GM12875 (cell line): ENCODE data around the gene SYNJ2BP.
A peak's percentile ranks its signal among the peaks of the same experiment; 100 is the strongest.

Experiments used
- H3K4me3 ChIP-seq: one replicate; pipeline ENCODE4 v1.5.1; 2011; ENCODE audit warnings: low read depth, low read length, control low read depth
- TF ChIP-seq, protein P1 (sequence below): IDR thresholded peaks from 2 replicates; pipeline ENCODE4 v1.5.1; 2011; ENCODE audit warnings: low read depth, mild to moderate bottlenecking, control low read depth, inconsistent platforms, low read length, moderate library complexity, borderline replicate concordance; ENCODE audit not compliant: insufficient read depth

The SYNJ2BP gene, protein sequence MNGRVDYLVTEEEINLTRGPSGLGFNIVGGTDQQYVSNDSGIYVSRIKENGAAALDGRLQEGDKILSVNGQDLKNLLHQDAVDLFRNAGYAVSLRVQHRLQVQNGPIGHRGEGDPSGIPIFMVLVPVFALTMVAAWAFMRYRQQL

DNA sequence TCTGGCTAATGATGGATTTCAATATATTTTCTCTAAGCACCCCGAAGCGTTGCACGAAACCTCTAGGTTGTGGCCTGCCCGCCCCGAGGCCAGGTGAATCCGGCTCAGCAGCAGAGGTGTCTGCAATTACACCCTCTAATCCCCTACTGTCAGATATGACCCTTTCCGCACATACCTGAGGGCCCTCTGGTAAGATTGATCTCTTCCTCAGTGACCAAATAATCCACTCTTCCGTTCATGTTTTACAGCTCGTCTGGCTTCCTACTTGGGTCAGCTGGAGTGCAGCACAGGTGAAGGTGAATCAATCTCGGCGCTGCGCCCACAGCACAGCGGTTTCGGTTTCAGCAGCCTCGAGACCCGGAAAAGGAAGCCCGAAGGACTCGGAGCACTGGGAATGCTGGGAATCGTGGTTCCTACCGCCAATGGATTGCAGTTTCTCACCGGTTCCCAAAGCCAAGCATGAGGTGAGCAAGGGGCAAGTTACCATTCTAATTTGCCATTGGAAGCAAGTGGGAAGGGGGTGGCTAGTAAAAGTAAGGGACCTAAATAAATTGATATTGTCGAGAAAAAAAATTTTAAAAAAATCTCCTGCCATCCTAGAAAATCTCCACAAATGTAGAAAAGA is at the start of gene SYNJ2BP:
TSS of gene SYNJ2BP (minus strand) at position 366 of the 625 bp plus-strand sequence. CDS start at position 239, 127 bp downstream.
- H3K4me3 ChIP-seq = peak within 1 kb of the TSS; percentile 49
- TF ChIP-seq, protein P1, sequence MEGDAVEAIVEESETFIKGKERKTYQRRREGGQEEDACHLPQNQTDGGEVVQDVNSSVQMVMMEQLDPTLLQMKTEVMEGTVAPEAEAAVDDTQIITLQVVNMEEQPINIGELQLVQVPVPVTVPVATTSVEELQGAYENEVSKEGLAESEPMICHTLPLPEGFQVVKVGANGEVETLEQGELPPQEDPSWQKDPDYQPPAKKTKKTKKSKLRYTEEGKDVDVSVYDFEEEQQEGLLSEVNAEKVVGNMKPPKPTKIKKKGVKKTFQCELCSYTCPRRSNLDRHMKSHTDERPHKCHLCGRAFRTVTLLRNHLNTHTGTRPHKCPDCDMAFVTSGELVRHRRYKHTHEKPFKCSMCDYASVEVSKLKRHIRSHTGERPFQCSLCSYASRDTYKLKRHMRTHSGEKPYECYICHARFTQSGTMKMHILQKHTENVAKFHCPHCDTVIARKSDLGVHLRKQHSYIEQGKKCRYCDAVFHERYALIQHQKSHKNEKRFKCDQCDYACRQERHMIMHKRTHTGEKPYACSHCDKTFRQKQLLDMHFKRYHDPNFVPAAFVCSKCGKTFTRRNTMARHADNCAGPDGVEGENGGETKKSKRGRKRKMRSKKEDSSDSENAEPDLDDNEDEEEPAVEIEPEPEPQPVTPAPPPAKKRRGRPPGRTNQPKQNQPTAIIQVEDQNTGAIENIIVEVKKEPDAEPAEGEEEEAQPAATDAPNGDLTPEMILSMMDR = no peak

DNA sequence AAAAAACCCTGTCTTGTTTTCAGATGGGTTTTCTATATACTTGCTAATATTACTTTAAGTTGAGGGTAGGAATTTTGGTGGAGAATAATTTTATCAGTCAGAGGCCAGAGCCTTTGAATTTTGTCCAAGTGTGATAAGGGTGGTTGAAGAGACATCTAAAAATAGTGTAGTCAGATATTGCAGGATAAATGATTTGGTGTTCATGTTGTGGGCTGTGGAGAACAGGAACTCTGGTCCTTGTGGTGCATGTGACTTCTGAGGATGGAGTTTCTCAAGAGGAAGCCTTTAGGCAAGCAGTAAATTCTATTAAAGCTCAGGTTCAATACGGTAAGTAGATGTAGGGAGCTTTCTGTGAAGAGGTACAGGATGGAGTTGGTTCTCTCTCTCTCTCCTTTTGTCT is 37.8 kb upstream of the SYNJ2BP start:
- no peak overlapping the region for H3K4me3 ChIP-seq
- TF ChIP-seq, protein P1 = no peak

DNA sequence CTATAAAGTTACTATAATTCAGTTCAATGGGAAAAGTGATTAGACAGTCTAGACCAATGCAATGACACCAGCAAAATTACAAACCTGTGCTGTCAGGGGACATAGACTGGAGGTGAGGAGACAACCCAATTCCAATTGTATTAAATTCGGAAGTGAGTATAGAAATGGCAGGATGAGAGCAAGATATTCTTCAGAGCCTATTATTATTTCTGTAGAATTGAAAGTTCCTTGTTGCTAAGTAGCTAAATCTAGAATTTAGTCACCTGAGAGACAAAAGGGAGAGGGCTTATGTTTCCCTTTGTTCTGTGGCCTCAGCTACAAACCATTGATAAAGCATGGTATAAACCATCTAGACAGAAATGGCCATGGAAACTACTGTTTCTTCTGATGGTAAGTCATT is 35.0 kb upstream of the SYNJ2BP start, which contains the start of gene ADAM21:
TSS of gene ADAM21 (plus strand) at position 301 of the 400 bp plus-strand sequence. CDS start 5,326 bp downstream, outside the sequence.
- no peak within 1 kb of the TSS for H3K4me3 ChIP-seq
- TF ChIP-seq, protein P1 = no peak

DNA sequence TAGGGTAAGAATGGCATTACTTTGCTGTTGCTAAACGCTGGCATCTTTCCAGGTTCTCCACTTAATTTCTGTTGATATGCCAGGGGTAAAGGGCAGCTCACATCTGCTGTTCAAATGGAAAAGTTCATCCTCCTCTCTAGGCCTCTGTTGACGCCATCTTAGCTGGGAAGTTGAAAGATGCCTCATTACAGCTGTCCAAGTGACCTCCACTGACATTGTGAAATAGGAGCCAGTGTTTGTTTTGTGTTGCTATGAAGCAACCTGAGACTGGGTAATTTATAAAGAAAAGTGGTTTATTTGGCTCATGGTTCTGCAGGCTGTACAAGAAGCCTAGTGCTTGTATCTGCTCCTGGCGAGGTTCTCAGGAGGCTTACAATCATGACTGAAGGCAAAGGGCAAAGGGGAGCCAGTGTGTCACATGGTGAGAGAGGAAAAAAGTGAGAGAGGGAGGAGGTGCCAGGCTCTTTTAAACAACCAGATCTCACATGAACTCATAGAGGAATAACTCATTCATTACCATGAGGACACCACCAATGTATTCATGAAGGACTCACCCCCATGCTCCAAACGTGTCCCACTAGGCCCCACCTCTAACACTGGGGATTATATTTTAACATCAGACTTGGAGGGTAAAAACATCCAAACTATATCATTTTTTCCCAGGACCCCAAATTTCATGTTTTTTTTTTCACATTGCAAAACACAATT is 31.9 kb upstream of the SYNJ2BP start:
- no peak overlapping the region for H3K4me3 ChIP-seq
- TF ChIP-seq, protein P1 = no peak

DNA sequence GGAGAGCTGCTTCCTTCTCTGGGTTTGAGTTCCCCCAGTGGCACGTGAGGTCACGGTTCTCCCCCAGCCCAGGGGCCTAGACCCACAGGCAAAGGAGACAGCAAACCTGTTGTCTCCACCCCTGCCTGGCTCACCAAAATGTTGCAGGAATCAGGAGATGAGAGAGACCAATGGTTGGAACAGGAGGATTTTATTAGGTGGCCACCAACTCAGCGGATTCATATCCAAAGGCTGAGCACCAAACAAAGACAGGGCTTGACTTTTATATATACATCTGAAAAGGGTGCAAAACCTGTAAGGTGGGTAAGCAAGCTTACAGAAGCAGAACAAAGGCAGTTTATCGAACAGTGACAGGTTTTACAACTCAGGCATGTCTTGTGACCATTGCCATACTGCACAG is 25.9 kb upstream of the SYNJ2BP start:
- TF ChIP-seq, protein P1 = no peak
- H3K4me3 ChIP-seq = no peak overlapping the region

DNA sequence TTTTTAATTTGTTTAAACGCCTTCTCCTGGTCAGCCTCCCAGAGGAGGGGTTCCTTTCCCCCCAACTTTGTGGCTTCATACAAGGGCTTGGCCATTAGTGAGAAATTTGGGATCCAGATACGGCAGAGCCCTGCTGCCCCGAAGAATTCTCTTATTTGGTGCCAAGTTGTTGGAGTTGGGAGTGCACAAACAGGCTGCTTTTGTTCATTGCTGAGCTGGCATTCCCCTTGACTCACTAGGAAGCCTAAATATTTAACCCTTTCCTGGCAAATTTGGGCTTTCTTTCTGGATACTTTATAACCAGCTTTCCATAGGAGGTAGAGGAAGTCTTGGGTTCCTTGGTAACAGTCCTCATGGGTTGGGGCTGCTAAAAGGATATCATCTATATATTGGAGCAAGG is 24.8 kb upstream of the SYNJ2BP start:
- TF ChIP-seq, protein P1 = no peak
- no peak overlapping the region for H3K4me3 ChIP-seq
